DOHH2 (cell line): ENCODE data around the gene MED12L.

Experiments used
- CTCF ChIP-seq: fragments of 200-600 bp; sonication (generic); IDR thresholded peaks from one replicate; pipeline ENCODE4 v1.5.1; 2014; ENCODE audit warnings: antibody characterized with exemption, mild to moderate bottlenecking, low read depth, low read length; ENCODE audit not compliant: poor library complexity, severe bottlenecking
- EZH2phosphoT487 ChIP-seq: fragments of 200-600 bp; sonication (generic); IDR thresholded peaks from 2 replicates; pipeline ENCODE4 v1.6.1; 2017; ENCODE audit warnings: borderline replicate concordance, mild to moderate bottlenecking, antibody characterized with exemption, low read length, moderate library complexity, mixed read lengths

DNA sequence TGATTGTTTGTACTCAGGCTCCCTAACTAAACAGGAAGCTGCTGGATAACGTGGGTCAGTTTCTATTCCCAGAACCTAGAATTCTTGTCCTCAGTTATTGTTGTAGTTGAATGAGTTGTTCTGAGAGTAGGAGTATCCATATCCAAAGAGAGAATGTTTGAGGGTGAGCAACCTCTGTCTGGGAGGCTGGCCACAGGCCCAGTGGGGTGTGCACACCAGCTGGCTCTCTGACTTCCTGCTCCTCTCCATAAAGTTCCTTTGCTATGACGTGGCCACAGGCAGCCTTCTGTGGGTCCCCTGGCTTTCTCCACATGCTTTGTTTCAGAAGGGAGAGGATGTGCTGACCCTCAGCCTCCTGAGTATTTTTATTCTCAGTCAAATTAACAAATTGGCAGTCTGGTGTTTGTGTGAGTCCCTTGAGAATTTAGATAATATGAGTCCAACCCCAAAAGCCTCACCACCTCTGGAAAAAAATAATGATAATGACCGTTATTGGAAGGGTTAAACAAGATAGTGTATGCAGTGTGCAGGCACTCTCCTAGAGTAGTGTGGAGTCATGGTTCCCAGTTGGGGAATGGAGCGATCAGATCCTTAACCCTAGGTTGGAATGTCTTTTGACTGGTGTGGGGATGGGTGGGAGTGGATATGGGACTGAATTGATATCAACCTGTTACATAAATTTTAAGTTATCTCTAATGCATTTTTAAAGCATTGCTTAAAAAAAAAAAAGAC, 47.6 kb upstream of the MED12L start:
- TF ChIP-seq CTCF (no peak), EZH2phosphoT487 (no peak)
